ENCODE measurements around the gene CERCAM. TPM values are rescaled to one million over a fixed set of nuclear protein-coding genes. Genes with fewer than 3 reads are reported as not detected.
"Not testable (repeated sequence)": the region's sequence is repeated elsewhere in the genome, so short reads cannot be mapped to it uniquely, and the experiment has no call there.

The CERCAM gene
- total RNA-seq, 1 donor = 195 TPM

DNA sequence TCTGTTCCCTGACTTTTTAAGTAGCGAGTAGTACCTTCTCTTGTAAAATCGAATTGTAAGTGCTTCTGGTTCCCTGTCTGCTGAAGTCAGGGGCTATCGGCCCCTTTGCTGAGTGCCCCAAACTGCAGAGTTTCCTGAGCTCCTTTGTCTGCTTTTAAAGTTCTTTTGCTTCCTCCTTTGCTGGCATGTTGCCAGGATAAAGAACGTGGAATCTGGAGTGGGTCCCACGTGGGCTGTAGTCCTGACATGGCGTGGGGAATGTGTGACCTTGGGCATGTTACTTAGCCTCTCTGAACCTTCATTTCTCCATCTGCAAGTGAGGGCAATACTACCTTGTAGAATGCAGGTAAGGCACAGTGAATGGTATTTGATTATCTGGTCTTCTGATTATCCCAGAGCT is 21.5 kb downstream of the CERCAM start:
- no peaks in the 10 kb centered on the region for H3K4me1 ChIP-seq (ENCODE audit: insufficient read depth, low read length)
- H3K4me2 ChIP-seq (ENCODE audit: insufficient read depth, low read length) = no peak overlapping the region
- no peaks in the 10 kb centered on the region for H3K79me2 ChIP-seq (ENCODE audit: insufficient read depth, low read length)
- no peaks in the 10 kb centered on the region for H3K9me3 ChIP-seq (ENCODE audit: low read depth, low read length)
- TF ChIP-seq, protein P1, sequence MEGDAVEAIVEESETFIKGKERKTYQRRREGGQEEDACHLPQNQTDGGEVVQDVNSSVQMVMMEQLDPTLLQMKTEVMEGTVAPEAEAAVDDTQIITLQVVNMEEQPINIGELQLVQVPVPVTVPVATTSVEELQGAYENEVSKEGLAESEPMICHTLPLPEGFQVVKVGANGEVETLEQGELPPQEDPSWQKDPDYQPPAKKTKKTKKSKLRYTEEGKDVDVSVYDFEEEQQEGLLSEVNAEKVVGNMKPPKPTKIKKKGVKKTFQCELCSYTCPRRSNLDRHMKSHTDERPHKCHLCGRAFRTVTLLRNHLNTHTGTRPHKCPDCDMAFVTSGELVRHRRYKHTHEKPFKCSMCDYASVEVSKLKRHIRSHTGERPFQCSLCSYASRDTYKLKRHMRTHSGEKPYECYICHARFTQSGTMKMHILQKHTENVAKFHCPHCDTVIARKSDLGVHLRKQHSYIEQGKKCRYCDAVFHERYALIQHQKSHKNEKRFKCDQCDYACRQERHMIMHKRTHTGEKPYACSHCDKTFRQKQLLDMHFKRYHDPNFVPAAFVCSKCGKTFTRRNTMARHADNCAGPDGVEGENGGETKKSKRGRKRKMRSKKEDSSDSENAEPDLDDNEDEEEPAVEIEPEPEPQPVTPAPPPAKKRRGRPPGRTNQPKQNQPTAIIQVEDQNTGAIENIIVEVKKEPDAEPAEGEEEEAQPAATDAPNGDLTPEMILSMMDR (IDR thresholded peaks at IDR 0.05; ENCODE audit: extremely low read depth, low read depth, low read length) = no peak
- H3K4me3 ChIP-seq (ENCODE audit: insufficient read depth, low read length) = no peak overlapping the region
- H2AFZ ChIP-seq (ENCODE audit: low read length) = no peak overlapping the region
- H3K27ac ChIP-seq (ENCODE audit: low read depth, low read length) = no peak overlapping the region
- H3K36me3 ChIP-seq (ENCODE audit: insufficient read depth, low read length) = no peaks in the 10 kb centered on the region
- no peak for DNase-seq (ENCODE audit: insufficient read length, low spot score, missing footprints)
- no peaks in the 10 kb centered on the region for H4K20me1 ChIP-seq (ENCODE audit: insufficient read depth, low read length)
- H3K27me3 ChIP-seq (ENCODE audit: insufficient read depth, low read length) = no peaks in the 10 kb centered on the region

DNA sequence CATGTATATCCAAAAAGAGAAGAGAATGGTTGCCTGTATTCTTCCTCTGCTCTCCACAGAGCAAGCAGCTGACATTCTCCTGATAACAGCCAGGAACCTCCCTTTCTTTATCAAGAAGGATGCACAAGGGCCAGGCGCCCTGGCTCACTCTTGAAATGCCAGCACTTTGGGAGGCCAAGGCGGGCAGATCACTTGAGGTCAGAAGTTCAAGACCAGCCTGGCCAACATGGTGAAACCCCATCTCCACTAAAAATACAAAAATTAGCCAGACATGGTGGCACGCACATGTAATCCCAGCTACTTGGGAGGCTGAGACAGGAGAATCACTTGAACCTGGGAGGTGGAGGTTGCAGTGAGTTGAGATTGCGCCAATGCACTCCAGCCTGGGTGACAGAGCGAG is 25.8 kb downstream of the CERCAM start:
- not testable (repeated sequence) for H3K79me2 ChIP-seq (ENCODE audit: insufficient read depth, low read length); H3K27ac ChIP-seq (ENCODE audit: low read depth, low read length); H3K4me3 ChIP-seq (ENCODE audit: insufficient read depth, low read length); DNase-seq (ENCODE audit: insufficient read length, low spot score, missing footprints); H2AFZ ChIP-seq (ENCODE audit: low read length); H3K36me3 ChIP-seq (ENCODE audit: insufficient read depth, low read length); H3K27me3 ChIP-seq (ENCODE audit: insufficient read depth, low read length); H3K9me3 ChIP-seq (ENCODE audit: low read depth, low read length); H3K4me2 ChIP-seq (ENCODE audit: insufficient read depth, low read length); H4K20me1 ChIP-seq (ENCODE audit: insufficient read depth, low read length); H3K4me1 ChIP-seq (ENCODE audit: insufficient read depth, low read length)

DNA sequence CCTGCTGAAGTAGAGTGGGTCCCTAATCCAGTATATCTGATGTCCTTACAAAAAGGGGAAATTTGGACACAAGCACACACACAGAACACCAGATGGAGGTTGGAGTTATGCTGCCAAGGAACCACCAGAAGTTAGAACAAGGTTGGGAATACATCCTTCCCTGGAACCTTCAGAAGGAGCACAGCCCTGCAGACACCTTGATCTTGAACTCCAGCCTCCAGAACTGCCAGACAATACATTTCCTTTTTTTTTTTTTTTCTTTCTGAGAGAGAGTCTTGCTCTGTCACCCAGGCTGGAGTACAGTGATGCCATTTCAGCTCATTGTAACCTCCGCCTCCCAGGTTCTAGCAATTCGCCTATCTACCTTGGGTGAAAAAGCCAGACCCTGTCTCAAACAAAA is 28.1 kb downstream of the CERCAM start:
- TF ChIP-seq, protein P1 (IDR thresholded peaks at IDR 0.05; ENCODE audit: extremely low read depth, low read depth, low read length) = no peak
- H3K4me1 ChIP-seq (ENCODE audit: insufficient read depth, low read length) = no peaks in the 10 kb centered on the region
- H2AFZ ChIP-seq (ENCODE audit: low read length) = no peak overlapping the region
- no peak for DNase-seq (ENCODE audit: insufficient read length, low spot score, missing footprints)
- no peaks in the 10 kb centered on the region for H4K20me1 ChIP-seq (ENCODE audit: insufficient read depth, low read length)
- no peak overlapping the region for H3K27ac ChIP-seq (ENCODE audit: low read depth, low read length)
- H3K36me3 ChIP-seq (ENCODE audit: insufficient read depth, low read length) = no peaks in the 10 kb centered on the region
- H3K4me3 ChIP-seq (ENCODE audit: insufficient read depth, low read length) = no peak overlapping the region
- H3K9me3 ChIP-seq (ENCODE audit: low read depth, low read length) = no peaks in the 10 kb centered on the region
- no peaks in the 10 kb centered on the region for H3K79me2 ChIP-seq (ENCODE audit: insufficient read depth, low read length)
- H3K4me2 ChIP-seq (ENCODE audit: insufficient read depth, low read length) = no peak overlapping the region
- no peaks in the 10 kb centered on the region for H3K27me3 ChIP-seq (ENCODE audit: insufficient read depth, low read length)

DNA sequence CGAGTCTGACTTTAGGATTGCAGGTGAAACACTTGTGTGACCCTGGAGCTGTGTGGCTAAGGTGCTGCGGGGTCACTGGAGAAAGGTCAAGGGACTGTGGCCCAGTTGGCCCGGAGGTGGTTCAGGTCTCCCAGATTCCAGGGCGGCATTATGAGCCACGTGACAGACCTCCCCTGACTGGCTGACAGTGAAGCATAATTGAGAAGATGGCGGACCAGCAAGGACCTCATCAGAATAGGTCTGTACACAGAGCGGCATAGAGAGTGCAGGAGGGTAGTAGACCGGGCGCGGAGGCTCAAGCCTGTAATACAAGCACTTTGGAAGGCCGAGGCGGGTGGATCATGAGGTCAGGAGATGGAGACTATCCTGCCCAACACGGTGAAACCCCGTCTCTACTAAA is 34.3 kb downstream of the CERCAM start:
- H3K79me2 ChIP-seq (ENCODE audit: insufficient read depth, low read length) = peaks cover 15% of the 10 kb centered on the region
- H3K27me3 ChIP-seq (ENCODE audit: insufficient read depth, low read length) = no peaks in the 10 kb centered on the region
- no peak overlapping the region for H3K4me3 ChIP-seq (ENCODE audit: insufficient read depth, low read length)
- TF ChIP-seq, protein P1 (IDR thresholded peaks at IDR 0.05; ENCODE audit: extremely low read depth, low read depth, low read length) = no peak
- no peak overlapping the region for H3K27ac ChIP-seq (ENCODE audit: low read depth, low read length)
- peak overlapping the region; percentile 79 for H2AFZ ChIP-seq (ENCODE audit: low read length)
- no peak for DNase-seq (ENCODE audit: insufficient read length, low spot score, missing footprints)
- H3K9me3 ChIP-seq (ENCODE audit: low read depth, low read length) = no peaks in the 10 kb centered on the region
- H4K20me1 ChIP-seq (ENCODE audit: insufficient read depth, low read length) = no peaks in the 10 kb centered on the region
- H3K4me1 ChIP-seq (ENCODE audit: insufficient read depth, low read length) = peaks cover 6% of the 10 kb centered on the region
- H3K36me3 ChIP-seq (ENCODE audit: insufficient read depth, low read length) = peaks cover 8% of the 10 kb centered on the region
- peak overlapping the region; percentile 95 for H3K4me2 ChIP-seq (ENCODE audit: insufficient read depth, low read length)

All from osteoblast (primary cell).